Right atrium auricular region (tissue), 2 donors: ENCODE data around the gene HIGD1A. TPM values are rescaled to one million over a fixed set of nuclear protein-coding genes. Genes with fewer than 3 reads are reported as not detected.

Experiments used
- DNase-seq: peaks from one replicate; pipeline ENCODE4 v3.0.0-alpha.2; 2019; ENCODE audit warnings: low spot score
- H3K27ac ChIP-seq, 2 donors: fragments of 200-600 bp; sonication (generic); 1 replicate in 1 of 2; 2 replicates in 1 of 2; pipeline ENCODE4 v1.5.1; 2016 to 2019
- H3K27me3 ChIP-seq, 2 donors: fragments of 200-600 bp; sonication (generic); one replicate each; pipeline versions ENCODE4 v1.5.1 to v1.6.0; 2017 to 2019
- H3K36me3 ChIP-seq: fragments of 200-600 bp; sonication (generic); one replicate; pipeline ENCODE4 v1.5.1; 2016
- H3K4me1 ChIP-seq, 2 donors: fragments of 200-600 bp; sonication (generic); one replicate each; pipeline versions ENCODE4 v1.5.1 to v1.6.0; 2017 to 2019
- H3K4me3 ChIP-seq, 2 donors: fragments of 200-600 bp; sonication (generic); 1 replicate in 1 of 2; 2 replicates in 1 of 2; pipeline ENCODE4 v1.5.1; 2017 to 2019; ENCODE audit warnings: mild to moderate bottlenecking in 1 of 2, moderate library complexity in 1 of 2
- H3K9me3 ChIP-seq, 2 donors: fragments of 200-600 bp; sonication (generic); one replicate each; pipeline ENCODE4 v1.5.1; 2019
- total RNA-seq, 2 donors: library from RNA; depleted of rRNA; stranded (reverse); fragments of >200 nt; gene quantifications; one replicate each; pipeline ENCODE4 v1.1.0, GENCODE V29; 2016
- TF ChIP-seq, protein P1 (sequence below), 2 donors: fragments of 200-600 bp; sonication (generic); IDR thresholded peaks; one replicate each; pipeline ENCODE4 v1.5.1; 2019; ENCODE audit warnings: antibody characterized with exemption in 2 of 2

HIGD1A gene
- total RNA-seq, 2 donors from 2014 or later, result 213 to 299 TPM

DNA sequence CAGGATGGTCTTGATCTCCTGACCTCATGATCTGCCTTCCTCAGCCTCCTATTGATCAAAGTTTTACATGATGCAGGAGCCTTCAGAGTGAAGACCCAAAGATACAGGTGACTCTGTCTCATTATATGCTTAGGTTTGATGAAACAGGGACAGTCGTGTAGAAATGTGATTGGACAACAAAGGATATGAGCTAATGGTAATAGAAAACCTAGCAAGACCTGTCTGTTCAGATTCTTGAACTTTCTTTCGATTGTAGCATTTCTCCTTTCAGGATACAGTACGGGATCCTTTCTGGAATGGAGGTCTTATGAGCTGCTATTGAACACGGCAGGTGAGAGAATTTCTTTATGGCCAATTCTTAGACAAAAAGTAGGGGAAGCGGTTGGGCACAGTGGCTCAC lies 4.9 kb upstream of the HIGD1A start, which contains the start of gene ACKR2:
Gene ACKR2 (plus strand): TSS at position 244 of the 400 bp plus-strand sequence. CDS start 55,058 bp downstream, outside the sequence.
- no peak for DNase-seq
- TF ChIP-seq, protein P1, sequence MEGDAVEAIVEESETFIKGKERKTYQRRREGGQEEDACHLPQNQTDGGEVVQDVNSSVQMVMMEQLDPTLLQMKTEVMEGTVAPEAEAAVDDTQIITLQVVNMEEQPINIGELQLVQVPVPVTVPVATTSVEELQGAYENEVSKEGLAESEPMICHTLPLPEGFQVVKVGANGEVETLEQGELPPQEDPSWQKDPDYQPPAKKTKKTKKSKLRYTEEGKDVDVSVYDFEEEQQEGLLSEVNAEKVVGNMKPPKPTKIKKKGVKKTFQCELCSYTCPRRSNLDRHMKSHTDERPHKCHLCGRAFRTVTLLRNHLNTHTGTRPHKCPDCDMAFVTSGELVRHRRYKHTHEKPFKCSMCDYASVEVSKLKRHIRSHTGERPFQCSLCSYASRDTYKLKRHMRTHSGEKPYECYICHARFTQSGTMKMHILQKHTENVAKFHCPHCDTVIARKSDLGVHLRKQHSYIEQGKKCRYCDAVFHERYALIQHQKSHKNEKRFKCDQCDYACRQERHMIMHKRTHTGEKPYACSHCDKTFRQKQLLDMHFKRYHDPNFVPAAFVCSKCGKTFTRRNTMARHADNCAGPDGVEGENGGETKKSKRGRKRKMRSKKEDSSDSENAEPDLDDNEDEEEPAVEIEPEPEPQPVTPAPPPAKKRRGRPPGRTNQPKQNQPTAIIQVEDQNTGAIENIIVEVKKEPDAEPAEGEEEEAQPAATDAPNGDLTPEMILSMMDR (IDR thresholded peaks at IDR 0.05), result no peak
- Histone ChIP-seq H3K36me3 (no peaks in the 10 kb centered on the region), H3K4me1 (peaks cover 0 to 8% of the 10 kb centered on the region in 2 donors), H3K27me3 (no peaks in the 10 kb centered on the region), H3K27ac (no peak within 1 kb of the TSS), H3K9me3 (no peaks in the 10 kb centered on the region), H3K4me3 (no peak within 1 kb of the TSS)

DNA sequence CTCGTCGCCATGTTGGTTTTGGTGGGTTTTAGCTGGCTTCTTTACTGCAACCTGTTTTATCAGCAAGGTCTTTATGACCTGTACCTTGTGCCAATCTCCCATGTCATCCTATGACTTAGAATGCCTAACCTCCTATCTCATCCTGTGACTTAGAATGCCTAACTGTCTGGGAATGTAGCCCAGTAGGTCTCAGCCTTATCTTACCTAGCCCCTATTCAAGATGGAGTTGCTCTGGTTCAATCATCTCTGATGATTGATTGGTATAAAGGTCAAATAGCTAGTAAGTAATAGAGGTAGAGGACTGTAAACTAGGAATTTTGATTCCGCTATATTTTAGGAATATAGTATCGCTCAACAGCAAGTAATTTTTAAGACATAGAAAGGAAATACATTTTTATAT lies 3.6 kb upstream of the HIGD1A start:
- DNase-seq, result no peak
- Histone ChIP-seq H3K27me3 (no peaks in the 10 kb centered on the region), H3K27ac (no peak overlapping the region), H3K36me3 (no peaks in the 10 kb centered on the region), H3K9me3 (no peaks in the 10 kb centered on the region), H3K4me1 (peaks cover 0 to 15% of the 10 kb centered on the region in 2 donors), H3K4me3 (no peak overlapping the region)
- TF ChIP-seq, protein P1 (IDR thresholded peaks at IDR 0.05), result no peak

DNA sequence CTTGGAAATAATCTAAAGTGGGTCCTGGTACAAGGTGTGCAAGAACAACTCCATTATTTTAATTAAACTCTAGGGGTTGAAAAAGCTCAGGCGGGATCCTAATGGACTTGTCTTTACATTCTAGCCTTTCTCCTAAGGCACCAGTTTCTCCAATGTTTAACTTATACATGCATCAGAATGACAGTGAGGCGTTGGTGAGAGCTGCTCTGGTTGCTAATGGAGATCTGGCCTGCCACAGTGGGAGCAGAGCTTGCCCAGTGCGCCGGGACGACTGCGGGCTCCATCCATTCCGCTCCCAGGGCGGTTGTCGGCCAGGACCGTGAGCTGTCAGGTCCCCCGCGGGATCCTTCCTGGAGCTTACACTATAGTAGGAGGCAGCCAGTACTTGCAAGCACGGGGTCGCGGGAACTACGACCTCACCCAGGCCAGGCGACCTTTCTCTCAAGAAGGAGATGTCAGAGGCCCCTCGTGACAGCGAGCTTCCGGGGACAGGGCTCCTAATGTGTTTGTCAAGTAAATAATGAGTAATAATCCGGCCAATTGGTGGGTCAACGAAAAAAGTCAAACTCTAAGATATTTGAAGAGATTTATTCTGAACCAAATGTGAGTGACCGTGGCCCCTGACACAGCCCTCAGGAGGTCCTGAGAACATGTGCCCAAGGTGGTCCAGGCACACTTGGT lies 991 bp upstream of the HIGD1A start:
- H3K4me1 ChIP-seq, result peaks cover 0 to 42% of the 10 kb centered on the region in 2 donors
- no peaks in the 10 kb centered on the region for H3K27me3 ChIP-seq
- peak overlapping the region; percentile 95 to 98 for H3K27ac ChIP-seq
- H3K4me3 ChIP-seq, result peak overlapping the region; percentile 74 to 79
- peak; percentile 69 for DNase-seq
- no peaks in the 10 kb centered on the region for H3K9me3 ChIP-seq
- no peaks in the 10 kb centered on the region for H3K36me3 ChIP-seq
- TF ChIP-seq, protein P1 (IDR thresholded peaks at IDR 0.05), result no peak

DNA sequence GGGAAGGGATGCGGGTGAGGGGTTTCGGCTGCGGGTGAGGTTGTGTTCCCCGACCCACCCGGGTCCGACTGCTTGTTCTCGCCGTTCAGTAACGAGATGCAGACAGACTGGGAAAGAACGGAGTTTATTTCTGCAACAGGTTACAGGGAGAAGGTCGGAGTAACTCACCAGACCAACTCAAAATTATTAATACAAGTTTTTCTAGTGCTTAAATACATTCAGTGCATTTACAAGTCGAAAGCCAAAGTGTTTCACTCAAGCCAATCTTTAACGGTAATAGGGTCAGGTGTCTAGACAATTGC lies 492 bp upstream of the HIGD1A start:
- TF ChIP-seq, protein P1 (IDR thresholded peaks at IDR 0.05), result no peak
- H3K27ac ChIP-seq, result peak overlapping the region; percentile 95 to 98
- H3K27me3 ChIP-seq, result no peaks in the 10 kb centered on the region
- peaks cover 0 to 46% of the 10 kb centered on the region in 2 donors for H3K4me1 ChIP-seq
- H3K4me3 ChIP-seq, result peak overlapping the region; percentile 74 to 79
- H3K9me3 ChIP-seq, result no peaks in the 10 kb centered on the region
- H3K36me3 ChIP-seq, result no peaks in the 10 kb centered on the region
- no peak for DNase-seq

DNA sequence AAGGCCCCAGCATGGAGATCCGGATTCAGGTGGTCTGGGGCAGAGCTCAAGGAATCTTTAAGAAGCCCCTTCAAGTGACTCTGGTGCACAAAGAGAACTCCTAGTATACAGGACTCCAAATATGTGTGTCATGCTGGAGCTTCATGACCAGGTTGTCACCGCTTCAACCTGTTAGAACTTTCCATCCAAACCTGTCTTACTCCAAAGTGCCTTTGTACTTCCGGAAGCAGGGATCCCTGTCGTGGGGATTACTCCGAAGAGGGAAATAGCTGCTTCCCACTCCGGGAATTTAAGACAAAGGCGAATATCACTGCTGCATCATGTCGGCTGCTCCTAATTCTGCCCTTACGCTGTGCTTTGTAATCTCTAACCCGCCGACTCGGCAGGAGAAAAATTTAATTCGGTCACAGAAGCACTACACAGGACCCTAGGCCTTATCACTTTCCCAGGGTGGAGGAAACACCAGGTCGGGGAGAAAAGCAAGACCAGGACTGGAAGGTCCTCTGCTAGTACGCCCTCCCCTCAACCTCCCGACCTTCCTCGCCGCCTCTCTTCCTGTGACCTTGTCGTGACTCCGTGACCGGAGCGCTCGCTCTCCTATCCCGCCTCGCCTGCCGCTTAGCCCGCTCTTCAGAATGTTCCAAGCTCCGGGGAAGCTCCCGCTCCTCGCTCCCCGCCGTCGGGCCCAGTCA lies 730 bp downstream of the HIGD1A start:
- H3K4me1 ChIP-seq, result peaks cover 0 to 52% of the 10 kb centered on the region in 2 donors

More for the DNA sequence above, 730 bp downstream of the HIGD1A start:
- Histone ChIP-seq H3K9me3 (no peaks in the 10 kb centered on the region), H3K27me3 (no peaks in the 10 kb centered on the region), H3K27ac (peak overlapping the region; percentile 95 to 98), H3K36me3 (no peaks in the 10 kb centered on the region), H3K4me3 (peak overlapping the region; percentile 74 to 79)
- peak; percentile 63 for DNase-seq
- TF ChIP-seq, protein P1 (IDR thresholded peaks at IDR 0.05), result no peak
